Stimulated activated CD8-positive, alpha-beta memory T cell treated with anti-CD3 and anti-CD28 coated beads, Interleukin-4, amount 100 ng/mL, for 4 hours (primary cell): ENCODE data around the gene STARD8.
"Not testable (repeated sequence)": the region's sequence is repeated elsewhere in the genome, so short reads cannot be mapped to it uniquely, and the experiment has no call there.

ENCODE experiments used
- DNase-seq, 2 donors: peaks; one replicate each; pipeline ENCODE4 v3.0.0-alpha.2; 2020; ENCODE audit warnings: low read depth in 2 of 2, low spot score in 1 of 2

STARD8 gene

GRCh38 chrX:68659385-68659784 lies 11.9 kb downstream of the STARD8 start:
- DNase-seq: no peak

DNA sequence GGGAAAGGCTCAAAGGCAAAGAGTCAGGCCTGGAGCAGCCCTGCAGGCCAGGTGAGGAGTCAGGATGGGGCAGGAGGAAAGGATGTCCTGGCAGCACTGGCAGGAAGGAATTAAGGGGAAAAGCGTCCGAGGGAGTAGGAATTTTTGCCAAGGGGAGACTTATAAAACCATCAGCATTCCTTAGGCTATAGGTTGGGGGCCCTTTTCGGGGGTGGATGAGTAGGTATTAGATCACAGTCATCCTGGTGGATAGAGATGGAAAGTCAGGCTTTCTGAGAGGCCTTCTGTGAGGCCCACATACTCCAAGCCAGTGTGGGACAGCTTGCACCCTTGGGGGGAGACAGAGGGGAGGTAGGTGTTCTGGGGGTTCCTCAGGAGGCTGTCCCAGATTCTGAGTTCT lies 12.3 kb downstream of the STARD8 start:
- no peak for DNase-seq

GRCh38 chrX:68660746-68661145 lies 13.3 kb downstream of the STARD8 start:
- DNase-seq: no peak

- no peak for DNase-seq
These were observed 18.0 kb downstream of the STARD8 start for GRCh38 chrX:68665502-68665901.

GRCh38 chrX:68666580-68666979 lies 19.1 kb downstream of the STARD8 start:
- no peak for DNase-seq

- DNase-seq: no peak
These were observed 21.8 kb downstream of the STARD8 start for GRCh38 chrX:68669094-68669860.

DNA sequence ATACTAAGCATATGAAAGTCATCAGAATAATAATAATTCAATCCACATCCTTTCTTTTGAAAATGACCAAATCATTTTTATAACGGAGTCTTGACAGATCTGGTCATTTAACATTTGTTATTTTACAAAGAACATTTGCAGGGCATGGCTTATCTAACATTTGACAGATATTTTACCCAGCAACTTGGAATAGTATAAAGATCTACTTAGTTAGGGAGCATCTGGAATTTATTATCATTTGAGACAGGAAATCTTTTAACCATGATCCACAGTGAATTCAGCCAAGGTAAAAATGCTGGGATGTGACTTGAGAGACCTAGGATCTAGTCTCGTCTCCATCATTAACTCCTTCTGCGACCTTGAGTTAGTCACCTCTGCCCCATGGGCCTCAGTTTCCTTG lies 22.4 kb downstream of the STARD8 start:
- DNase-seq: no peak

DNA sequence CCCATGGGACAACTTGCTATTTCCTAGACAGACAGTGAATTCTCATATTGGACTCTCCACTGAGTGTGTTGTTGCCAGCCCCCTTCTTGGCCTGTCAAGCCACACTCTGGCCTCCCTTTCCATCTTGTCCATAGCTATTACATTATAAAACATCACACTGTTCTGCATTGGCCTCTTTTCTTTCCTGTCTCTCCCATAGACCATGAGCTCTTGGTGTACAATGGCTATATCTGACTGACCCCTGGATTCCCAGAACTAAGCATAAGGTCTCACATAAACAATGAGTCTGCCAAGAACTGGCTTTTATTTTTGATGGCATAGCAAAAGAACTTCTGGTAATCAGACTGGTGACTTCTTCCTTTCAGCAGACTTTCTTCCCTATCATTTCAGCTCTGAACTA lies 23.8 kb downstream of the STARD8 start:
- no peak for DNase-seq

GRCh38 chrX:68672581-68673318 lies 25.3 kb downstream of the STARD8 start:
- DNase-seq: no peak

DNA sequence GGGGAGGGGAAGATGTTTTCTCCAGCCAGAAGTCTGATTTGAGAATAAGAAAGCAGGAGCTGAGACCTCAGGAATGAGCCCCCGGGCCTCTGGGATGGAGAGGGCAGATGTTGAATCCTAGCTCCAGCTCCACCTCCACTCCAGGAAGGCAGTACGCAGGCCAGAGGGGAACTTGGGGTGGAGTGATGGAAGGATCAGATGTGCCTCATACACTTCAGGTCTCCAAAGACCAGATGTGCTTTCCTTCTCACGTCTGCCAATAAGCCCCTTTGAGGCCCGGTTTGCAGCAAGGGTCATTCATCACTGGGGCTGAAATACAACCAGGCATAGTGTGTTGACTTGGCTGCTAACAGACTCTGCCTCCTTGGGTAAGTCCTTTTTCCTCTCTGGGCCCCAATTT lies 28.1 kb downstream of the STARD8 start:
- no peak for DNase-seq

DNA sequence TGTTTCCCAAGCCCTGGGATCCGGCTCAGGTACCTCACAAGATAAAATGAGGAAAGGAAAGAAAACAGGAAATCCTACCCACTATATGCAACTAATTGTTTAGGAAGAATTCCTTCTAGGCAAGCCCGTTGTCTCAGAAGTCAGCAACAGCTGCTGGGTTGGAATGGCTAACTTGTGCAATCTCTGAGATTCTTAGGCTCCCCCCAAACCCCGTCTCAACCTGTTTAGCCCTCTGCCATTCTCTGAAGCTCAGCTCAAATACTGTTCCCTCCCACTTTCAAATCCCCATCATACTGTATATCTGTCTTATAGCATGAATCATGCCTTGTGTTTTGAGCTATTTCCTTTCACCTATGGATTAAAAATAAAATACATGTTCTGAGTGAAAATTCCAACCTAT lies 28.9 kb downstream of the STARD8 start:
- no peak for DNase-seq

DNA sequence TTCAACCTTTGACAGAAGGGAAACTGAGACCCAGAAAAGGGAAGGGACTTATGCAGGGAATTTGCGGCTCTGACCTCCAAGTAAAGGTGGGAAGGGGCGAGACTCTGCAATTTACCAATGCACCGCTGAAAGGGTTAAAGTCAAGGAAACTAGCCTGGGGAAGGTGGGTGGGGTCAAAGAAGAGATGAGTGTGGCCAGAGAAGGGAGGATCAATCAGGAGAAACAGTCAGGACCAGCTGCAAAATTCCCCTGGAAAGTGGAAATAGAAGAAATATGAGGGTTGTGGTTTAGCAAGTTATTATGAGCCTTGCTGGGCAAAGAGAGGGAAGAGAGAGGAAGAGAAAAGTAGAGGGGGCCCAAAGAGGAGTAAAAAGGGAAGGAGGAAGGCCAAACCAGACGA lies 30.5 kb downstream of the STARD8 start:
- DNase-seq: no peak

DNA sequence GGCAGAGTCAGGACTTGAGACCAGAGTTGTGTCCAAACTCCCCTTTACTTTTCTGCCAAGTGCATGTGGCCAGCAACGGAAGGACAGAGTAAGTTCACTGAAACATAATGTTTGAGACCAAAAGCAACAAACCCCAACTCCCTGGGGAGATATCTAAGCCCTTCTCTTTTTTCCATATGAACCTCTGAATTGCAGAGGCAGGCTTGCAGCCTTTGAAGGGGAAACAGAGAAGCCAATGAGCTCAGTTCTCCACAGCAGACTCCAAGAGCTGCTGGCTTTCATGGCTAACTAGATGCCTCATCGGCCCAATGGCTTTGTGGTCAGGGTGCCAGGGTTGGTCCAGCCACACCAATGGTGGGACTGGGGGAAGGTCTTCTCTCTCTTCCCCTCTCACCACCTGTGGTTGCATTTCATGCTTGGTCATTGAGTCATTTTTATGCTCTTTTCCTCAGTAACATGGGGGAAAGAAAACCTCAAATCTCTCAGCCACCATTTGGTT lies 34.0 kb downstream of the STARD8 start:
- DNase-seq: no peak

GRCh38 chrX:68682790-68683189 lies 35.3 kb downstream of the STARD8 start:
- DNase-seq: no peak

DNA sequence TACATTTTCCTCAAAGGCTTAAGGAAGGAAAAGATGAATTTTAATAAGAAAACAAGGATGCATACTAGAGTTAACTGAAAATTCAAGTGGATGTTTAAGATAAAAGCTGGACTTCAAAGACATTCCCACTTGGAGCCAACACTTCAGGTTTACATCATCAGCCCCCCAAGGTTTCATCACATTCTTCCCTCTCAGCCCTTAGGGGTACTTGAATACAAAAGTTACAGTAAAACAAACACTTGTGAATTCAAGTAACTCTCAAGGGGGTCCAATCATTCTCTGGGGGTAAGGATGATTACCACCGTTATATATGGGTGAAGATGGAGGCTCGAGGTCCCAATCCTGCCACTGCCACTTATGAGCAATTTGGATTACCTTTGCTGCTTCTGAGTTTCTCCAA lies 36.1 kb downstream of the STARD8 start:
- no peak for DNase-seq

DNA sequence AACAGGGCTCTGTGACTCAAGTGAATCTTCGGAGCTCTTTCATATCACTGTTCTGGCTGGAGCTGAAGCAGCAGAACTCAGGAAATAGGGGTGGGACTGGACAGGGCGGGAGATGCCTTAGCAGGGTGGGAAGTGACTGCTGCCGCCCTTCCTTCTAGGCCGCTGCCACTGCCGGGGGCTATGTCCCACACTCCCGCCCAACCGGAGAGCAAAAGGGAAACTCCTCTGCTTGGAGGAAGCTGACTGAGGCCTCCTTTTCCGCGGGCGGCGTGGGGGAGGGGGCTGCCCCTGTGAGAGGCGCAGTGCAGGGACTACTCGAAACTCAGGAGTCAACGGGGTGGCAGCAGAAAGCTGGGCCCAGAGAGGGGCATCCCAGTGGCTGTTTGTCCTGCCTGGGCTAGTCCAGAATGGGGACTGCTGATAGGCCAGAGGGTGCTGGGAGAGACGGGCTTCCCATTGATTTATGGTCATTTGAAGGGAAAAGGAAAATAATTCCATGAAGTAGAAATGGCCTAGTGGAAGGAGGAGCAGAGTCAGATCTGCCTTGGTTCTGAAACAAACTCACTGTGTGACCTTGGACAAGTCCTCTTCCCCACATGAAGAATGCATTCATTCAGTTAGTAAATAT lies 36.9 kb downstream of the STARD8 start:
- no peak for DNase-seq

DNA sequence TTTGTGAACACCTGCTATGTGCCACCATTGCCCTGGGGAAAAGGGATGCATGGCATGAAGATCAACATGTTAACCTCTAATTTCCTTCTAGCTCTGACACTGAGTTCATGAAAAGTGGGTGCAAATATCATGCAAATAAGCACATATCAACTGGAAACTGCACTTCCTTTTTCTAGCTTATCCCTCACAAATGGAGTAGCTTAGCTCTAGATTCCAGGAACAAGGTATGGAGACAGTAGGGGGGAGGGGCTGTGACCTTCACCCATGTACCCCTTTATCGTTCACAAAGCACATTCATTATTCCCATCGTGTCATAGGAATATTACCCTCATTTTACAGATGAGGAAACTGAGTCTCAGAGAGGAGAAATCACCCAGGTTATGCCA lies 37.4 kb downstream of the STARD8 start:
- no peak for DNase-seq

- DNase-seq: no peak
These were observed 38.2 kb downstream of the STARD8 start for GRCh38 chrX:68685685-68686084.

- no peak for DNase-seq
These were observed 38.9 kb downstream of the STARD8 start for GRCh38 chrX:68686097-68686977.

DNA sequence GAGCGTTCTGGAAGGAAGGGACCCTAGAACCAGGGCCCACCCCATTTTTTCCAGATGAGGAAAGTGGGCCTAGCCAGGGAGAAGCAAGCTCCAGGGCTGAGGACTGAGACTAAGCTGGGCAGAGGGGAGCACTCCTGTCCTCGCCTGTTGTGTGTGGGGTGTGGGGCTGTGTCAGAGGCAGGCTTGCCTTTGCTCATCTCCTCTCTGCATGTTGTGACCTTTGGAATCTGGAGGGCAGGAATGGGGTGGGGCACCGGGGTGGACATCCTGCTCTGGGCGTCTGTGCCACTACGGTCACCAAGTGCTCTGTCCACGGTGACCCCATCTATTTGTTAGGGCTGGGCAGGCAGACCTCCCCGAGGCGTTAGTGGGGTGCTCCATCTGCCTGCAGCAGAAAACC lies 41.5 kb downstream of the STARD8 start:
- DNase-seq: not testable (repeated sequence)

GRCh38 chrX:68690936-68691501 lies 43.6 kb downstream of the STARD8 start:
- DNase-seq: no peak
